HG02852 (cell line): ENCODE data around the gene LRRC74A.

Source experiments
- ATAC-seq: cut with Tn5 transposase; IDR thresholded peaks from one replicate; pipeline ENCODE4 v1.9.1; 2021; ENCODE audit warnings: mild to moderate bottlenecking, moderate library complexity; ENCODE audit not compliant: unreplicated experiment

Gene LRRC74A

DNA sequence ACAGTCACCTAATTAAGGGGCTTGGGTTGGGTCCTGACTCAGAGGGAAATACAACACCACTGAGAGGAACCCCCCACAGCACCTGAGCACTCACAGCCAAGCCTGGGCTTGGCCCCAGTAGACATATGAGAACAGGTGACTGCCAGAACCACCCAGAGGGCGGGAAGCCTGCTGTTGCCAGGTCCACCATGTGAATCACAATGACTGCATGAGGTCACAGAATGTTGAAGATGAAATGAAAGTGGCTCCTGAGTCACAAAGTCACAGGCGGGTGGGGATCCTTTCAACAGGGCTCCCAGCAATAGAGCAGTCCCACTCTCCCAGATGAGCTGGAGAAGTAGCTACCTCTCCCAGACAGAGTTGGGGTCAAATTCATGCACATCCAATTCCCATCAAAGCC lies at the start of gene LRRC74A:
Gene LRRC74A (plus strand): TSS at position 287 of the 400 bp plus-strand sequence. CDS start 290 bp downstream, outside the sequence.
- ATAC-seq: no peak

GRCh38 chr14:76776428-76777251 lies 49.6 kb upstream of the LRRC74A start:
- ATAC-seq: no peak

DNA sequence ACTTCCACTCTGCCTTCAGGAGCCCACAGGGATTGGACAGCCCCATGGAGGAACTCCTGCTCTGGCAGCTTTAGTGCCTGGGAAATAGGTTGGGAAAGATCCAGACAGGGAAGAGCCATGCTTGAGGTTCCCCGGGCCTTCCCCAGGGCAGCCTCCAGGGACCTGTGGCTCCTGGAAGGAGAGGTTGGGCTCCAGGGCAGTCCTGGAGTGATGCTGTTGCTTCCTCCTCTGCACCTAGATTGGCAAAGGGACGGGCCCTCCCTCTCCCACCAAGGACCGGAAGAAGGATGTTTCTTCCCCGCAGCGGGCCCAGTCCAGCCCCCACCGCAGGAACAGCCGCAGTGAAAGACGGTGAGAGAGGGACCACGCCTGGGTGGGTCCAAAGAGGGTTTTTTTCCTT lies 48.5 kb upstream of the LRRC74A start:
- ATAC-seq: no peak

GRCh38 chr14:76778546-76779215 lies 47.5 kb upstream of the LRRC74A start:
- ATAC-seq: no peak

DNA sequence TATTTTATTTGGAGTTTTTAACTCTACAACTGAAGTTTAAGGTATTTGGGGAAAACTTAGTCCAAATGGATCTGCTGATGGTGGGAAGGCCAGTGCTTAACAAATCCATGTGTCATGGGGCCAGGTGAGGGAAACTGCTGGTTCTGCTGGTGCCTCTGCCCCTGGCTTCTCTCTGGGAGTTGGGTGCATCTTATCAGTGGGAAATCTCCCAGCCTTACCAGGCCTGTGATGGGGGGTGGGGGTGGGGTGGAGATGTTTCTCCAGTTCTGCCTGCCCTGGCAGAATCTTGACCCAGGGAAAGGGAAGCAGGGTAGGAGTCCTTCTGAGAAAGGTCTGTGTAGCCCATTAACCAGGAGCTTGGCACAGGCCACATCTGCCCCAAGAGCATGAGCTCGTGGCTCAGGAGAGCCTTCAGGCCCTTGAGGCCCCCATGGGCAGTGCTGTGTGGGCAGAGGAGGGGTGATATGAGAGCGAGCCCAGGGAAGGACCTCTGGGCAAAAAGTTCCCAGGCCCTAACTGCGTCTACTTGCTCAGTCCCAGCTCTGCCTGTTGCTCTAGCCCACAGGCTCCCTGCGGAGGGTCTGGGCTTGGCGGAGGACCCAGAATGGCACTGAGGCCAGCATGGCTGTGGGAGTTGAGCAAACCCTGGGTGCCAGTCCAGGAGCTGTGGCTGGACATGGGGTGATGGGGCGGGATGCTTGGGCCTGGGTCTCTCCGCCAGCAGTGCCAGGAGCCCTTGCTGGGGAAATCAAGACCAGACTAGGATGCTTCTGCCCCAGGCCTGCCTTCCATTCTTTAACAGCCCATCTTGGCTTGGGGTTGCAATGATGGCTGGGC lies 46.8 kb upstream of the LRRC74A start:
- no peak for ATAC-seq

- no peak for ATAC-seq
Measured at GRCh38 chr14:76780058-76780345, 46.2 kb upstream of the LRRC74A start.

DNA sequence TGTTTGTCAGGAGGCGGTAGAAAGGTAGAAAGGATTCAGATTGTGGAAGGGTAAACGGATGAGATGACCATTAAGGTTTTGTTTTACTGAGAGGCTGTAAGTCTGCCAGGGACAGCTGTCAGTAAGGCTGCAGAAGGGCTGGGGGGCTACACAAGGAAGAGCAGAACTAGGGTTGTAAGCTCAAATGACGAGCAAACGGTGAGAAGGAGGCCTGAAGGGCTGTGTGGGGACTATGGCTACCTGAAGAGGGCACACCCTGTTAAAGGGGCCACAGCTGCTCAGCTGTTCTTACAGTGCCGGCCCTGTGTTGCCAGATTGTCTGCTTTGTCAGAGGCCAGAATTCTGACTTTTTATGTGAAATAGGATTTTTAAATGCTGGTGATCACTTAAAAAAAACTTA lies 45.8 kb upstream of the LRRC74A start:
- no peak for ATAC-seq

- no peak for ATAC-seq
Measured at GRCh38 chr14:76780875-76781647, 45.1 kb upstream of the LRRC74A start.

DNA sequence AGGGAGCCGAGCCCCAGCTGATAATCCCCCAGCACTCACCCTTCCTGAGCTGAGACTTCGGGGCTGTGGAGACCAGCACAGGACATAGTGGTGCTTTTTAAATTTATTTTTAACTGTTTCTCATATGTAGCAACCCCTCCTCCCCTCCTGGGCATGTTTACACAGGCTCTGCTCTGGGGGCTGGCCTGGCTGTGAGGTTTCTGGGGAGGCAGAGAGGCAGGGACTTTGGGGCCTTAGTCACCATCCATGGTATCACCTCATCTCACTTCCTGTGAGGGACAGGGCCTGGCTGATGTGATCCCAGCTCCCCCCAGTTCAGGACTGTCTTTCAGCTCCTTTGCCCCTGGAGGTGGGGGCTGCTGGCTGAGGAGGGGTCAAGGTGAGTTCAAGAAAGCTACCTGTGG lies 44.6 kb upstream of the LRRC74A start:
- ATAC-seq: no peak

DNA sequence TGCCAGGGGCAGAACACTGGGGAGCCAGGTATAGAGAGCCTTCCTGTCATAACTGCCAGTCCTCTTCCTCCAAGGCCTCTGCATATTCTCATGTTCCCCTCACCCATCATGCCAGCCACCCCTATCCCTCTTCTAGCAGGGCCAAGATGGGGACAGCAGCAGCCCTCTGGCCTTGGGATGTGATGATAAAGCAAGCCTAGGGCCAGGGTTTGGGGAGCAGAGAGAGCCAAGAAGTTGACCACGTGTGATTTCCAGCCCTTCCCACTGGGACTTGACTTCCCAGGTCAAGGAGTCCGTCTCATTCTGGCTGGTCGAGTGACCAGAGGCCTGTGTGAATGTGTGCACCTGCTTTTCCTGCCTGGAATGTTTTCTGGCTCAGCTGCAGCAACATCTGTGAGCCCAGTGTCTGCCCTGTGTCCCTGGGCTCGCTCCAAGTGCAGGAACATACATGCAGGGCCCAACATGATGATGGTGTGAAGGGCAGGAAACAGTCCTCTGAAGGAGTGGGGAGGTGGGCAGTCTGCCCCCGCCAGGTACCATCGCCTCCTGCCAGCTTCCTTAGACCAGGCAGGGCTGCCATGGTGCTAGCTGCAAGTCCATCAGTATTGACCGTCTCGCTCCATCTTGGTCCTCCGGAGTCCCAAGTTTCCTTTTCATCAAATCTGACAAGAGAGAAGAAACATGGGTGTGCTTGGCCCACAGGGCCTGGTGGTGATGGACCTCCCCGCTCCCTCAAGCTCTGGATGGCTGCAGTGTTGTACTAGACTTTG lies 43.9 kb upstream of the LRRC74A start:
- no peak for ATAC-seq

GRCh38 chr14:76782885-76783566 lies 43.2 kb upstream of the LRRC74A start:
- no peak for ATAC-seq

GRCh38 chr14:76784266-76784874 lies 41.8 kb upstream of the LRRC74A start:
- ATAC-seq: no peak

DNA sequence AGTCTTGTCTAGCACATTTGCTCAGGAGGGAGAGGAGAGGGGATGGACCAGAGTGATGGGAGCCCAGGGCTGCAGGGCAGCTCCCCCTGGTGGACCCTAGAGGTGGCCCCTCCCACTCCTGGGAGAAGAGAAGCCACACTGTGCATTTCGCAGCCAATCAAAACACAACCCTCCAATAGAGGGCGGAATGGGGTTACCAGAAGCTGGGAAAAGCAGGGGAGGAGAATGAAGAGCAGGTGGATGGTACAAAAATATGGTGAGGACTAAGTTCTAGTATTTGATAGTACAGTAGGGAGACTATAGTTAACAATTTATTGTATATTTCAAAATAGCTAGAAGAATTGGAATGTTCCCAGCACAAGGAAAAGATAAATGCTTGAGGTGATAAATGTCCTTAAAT lies 41.3 kb upstream of the LRRC74A start:
- no peak for ATAC-seq

GRCh38 chr14:76786601-76787000 lies 39.6 kb upstream of the LRRC74A start:
- ATAC-seq: no peak

- no peak for ATAC-seq
Measured at GRCh38 chr14:76792422-76792821, 33.8 kb upstream of the LRRC74A start.

GRCh38 chr14:76793324-76793723 lies 32.9 kb upstream of the LRRC74A start:
- no peak for ATAC-seq

GRCh38 chr14:76793956-76794355 lies 32.3 kb upstream of the LRRC74A start:
- ATAC-seq: no peak

GRCh38 chr14:76806446-76806845 lies 19.8 kb upstream of the LRRC74A start:
- ATAC-seq: no peak

GRCh38 chr14:76808011-76808410 lies 18.2 kb upstream of the LRRC74A start:
- ATAC-seq: no peak
